ENCODE measurements around the gene MAN2B2.

Gene MAN2B2

GRCh38 chr4:6562931-6563901 lies 11.8 kb upstream of the MAN2B2 start:
- no peaks in the 10 kb centered on the region for H3K36me3 ChIP-seq (replicated peaks; ENCODE audit: low read depth, low read length)
- TF ChIP-seq, protein P1, sequence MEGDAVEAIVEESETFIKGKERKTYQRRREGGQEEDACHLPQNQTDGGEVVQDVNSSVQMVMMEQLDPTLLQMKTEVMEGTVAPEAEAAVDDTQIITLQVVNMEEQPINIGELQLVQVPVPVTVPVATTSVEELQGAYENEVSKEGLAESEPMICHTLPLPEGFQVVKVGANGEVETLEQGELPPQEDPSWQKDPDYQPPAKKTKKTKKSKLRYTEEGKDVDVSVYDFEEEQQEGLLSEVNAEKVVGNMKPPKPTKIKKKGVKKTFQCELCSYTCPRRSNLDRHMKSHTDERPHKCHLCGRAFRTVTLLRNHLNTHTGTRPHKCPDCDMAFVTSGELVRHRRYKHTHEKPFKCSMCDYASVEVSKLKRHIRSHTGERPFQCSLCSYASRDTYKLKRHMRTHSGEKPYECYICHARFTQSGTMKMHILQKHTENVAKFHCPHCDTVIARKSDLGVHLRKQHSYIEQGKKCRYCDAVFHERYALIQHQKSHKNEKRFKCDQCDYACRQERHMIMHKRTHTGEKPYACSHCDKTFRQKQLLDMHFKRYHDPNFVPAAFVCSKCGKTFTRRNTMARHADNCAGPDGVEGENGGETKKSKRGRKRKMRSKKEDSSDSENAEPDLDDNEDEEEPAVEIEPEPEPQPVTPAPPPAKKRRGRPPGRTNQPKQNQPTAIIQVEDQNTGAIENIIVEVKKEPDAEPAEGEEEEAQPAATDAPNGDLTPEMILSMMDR (IDR thresholded peaks at IDR 0.05; ENCODE audit: low read depth, low read length), result no peak
- no peak for TF ChIP-seq EZH2phosphoT487 (IDR thresholded peaks at IDR 0.05; ENCODE audit: low read depth)
- no peak overlapping the region for H3K4me3 ChIP-seq (ENCODE audit: low read length)
- no peak overlapping the region for H3K4me2 ChIP-seq (ENCODE audit: low read length)
- H2AFZ ChIP-seq (ENCODE audit: low read depth, low read length), result no peak overlapping the region
- H3K9ac ChIP-seq (ENCODE audit: low read length), result no peak overlapping the region
- H3K27me3 ChIP-seq (ENCODE audit: low read depth, low read length), result peaks cover 12% of the 10 kb centered on the region
- H4K20me1 ChIP-seq (ENCODE audit: insufficient read depth, low read length), result no peaks in the 10 kb centered on the region
- no peaks in the 10 kb centered on the region for H3K4me1 ChIP-seq (ENCODE audit: low read length)
- no peaks in the 10 kb centered on the region for H3K9me3 ChIP-seq (ENCODE audit: insufficient read depth, low read length)
- no peaks in the 10 kb centered on the region for H3K79me2 ChIP-seq (ENCODE audit: low read length)
- no peak overlapping the region for H3K27ac ChIP-seq (ENCODE audit: low read length)

DNA sequence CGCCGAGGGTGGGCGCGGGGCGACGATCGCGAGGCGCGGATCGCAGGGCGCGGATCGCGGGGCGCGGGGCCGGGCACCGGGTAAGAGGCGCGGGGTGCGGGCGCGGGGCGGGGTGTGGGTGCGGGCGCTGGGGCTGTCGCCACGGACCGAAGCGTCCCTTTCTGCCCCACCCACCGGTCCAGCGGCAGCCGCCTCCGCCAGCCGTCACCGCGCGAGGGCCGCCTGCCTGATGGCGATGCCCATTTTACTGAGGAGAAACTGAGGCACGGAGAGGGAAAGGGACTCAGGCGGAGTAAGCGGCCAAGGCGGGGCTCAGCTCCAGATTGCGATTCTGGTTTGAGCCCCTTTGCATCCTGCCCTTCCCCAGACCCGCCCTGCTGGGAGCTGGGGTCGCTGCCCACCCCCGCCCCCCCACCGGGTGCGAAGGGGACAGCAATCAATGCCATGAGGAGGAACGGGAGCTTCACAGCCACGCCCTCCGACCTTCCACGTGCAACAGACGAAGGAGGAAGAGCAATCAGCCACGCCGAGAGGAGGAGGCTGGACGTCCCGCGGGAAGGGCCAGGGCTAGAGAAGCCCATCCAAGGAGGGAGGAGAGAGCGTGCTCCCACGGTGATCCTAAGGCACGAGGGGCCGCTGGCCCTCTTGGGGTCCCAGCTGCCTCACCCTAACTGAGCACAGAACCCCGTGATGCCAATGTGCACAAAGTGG lies 10.9 kb upstream of the MAN2B2 start:
- TF ChIP-seq, protein P1 (IDR thresholded peaks at IDR 0.05; ENCODE audit: low read depth, low read length), result no peak
- TF ChIP-seq EZH2phosphoT487 (IDR thresholded peaks at IDR 0.05; ENCODE audit: low read depth), result no peak
- Histone ChIP-seq H2AFZ (ENCODE audit: low read depth, low read length) (no peak overlapping the region), H3K4me2 (ENCODE audit: low read length) (no peak overlapping the region), H4K20me1 (ENCODE audit: insufficient read depth, low read length) (no peaks in the 10 kb centered on the region), H3K27ac (ENCODE audit: low read length) (no peak overlapping the region), H3K4me1 (ENCODE audit: low read length) (no peaks in the 10 kb centered on the region), H3K36me3 (replicated peaks; ENCODE audit: low read depth, low read length) (no peaks in the 10 kb centered on the region), H3K9ac (ENCODE audit: low read length) (no peak overlapping the region), H3K9me3 (ENCODE audit: insufficient read depth, low read length) (no peaks in the 10 kb centered on the region), H3K79me2 (ENCODE audit: low read length) (no peaks in the 10 kb centered on the region), H3K27me3 (ENCODE audit: low read depth, low read length) (peaks cover 4% of the 10 kb centered on the region), H3K4me3 (ENCODE audit: low read length) (no peak overlapping the region)

DNA sequence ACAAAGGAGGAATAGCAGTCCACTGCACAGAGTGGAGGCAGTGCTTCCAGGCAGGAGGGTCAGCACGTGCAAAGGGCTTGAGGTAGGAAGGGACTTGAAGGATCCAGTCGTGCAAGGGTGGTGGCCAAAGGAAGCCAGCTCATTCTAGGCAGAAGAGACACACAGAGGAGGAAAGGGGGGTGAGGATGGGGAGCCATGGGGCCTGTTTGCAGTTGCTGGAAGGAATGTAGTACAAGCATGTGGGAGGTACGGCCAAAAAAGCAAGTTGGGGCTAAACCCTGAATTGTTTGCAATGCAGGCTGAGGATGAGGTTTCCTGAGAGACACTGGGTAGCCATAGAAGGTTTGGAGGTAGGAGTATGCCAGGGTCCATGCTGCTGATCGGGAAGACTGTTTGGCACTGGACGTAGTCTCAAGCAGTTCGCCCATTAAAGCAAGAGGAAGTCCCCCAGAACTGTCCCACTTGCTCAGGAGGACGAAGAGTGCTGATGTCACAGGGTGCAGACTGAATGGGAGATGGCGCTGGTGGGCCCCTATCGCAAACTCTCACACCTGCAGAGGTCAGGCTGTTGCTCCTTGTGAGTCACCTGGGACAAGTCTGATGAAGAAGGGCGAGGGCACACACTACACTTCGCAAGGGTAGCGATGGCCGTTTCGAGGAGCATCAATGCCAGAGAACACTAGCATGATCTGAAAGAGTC lies 9.1 kb upstream of the MAN2B2 start:
- TF ChIP-seq, protein P1 (IDR thresholded peaks at IDR 0.05; ENCODE audit: low read depth, low read length), result no peak
- TF ChIP-seq EZH2phosphoT487 (IDR thresholded peaks at IDR 0.05; ENCODE audit: low read depth), result no peak
- no peak overlapping the region for H3K4me3 ChIP-seq (ENCODE audit: low read length)

More for the DNA sequence above, 9.1 kb upstream of the MAN2B2 start:
- Histone ChIP-seq H3K4me2 (ENCODE audit: low read length) (no peak overlapping the region), H4K20me1 (ENCODE audit: insufficient read depth, low read length) (no peaks in the 10 kb centered on the region), H2AFZ (ENCODE audit: low read depth, low read length) (no peak overlapping the region), H3K36me3 (replicated peaks; ENCODE audit: low read depth, low read length) (no peaks in the 10 kb centered on the region), H3K9ac (ENCODE audit: low read length) (no peak overlapping the region), H3K79me2 (ENCODE audit: low read length) (no peaks in the 10 kb centered on the region), H3K4me1 (ENCODE audit: low read length) (no peaks in the 10 kb centered on the region), H3K27ac (ENCODE audit: low read length) (no peak overlapping the region), H3K9me3 (ENCODE audit: insufficient read depth, low read length) (no peaks in the 10 kb centered on the region), H3K27me3 (ENCODE audit: low read depth, low read length) (no peaks in the 10 kb centered on the region)
